HG02763 (cell line): Measurements from ENCODE around the gene BMP7.
"Not testable (repeated sequence)": the region's sequence is repeated elsewhere in the genome, so short reads cannot be mapped to it uniquely, and the experiment has no call there.

Source experiments
- ATAC-seq: cut with Tn5 transposase; IDR thresholded peaks from one replicate; pipeline ENCODE4 v1.9.1; 2021; ENCODE audit warnings: mild to moderate bottlenecking, moderate library complexity; ENCODE audit not compliant: unreplicated experiment

Gene BMP7

DNA sequence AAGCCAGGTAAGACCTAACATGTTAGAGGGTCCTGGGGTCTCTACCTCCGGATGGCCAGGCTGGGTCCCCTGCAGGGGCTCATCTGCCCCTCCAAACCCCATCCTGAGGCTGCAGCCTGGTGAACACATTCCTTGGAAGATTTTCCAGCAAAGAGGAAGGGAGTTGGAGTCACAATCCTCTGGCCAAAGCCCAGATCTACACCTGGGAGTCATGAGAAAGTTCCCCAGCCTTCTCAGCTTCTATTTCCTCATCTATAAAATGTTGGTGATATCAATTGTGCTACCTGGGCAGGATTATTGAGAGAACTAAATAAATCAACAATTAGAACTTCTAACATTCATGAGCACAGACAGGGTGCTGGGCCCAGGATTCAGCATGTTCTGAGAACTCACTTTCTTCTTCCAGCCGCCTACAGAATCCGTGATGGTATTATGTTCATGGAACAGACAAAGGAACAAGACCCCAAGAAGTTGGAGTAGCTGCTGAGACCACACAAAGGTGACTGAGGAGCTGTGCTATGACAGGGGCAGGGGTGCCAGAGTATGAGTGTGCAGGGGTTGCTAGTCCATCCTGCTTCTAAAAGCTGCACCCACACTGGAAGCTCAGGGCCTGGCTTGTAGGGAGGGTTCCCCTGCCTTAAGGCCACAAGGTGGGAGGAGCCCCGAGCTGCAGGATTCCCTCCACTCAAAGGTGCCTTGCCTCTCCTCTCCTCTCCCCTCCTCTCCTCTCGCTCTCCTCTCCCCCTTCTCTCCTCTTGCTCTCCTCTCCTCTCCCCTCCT lies 68.9 kb downstream of the BMP7 start:
- no peak for ATAC-seq

DNA sequence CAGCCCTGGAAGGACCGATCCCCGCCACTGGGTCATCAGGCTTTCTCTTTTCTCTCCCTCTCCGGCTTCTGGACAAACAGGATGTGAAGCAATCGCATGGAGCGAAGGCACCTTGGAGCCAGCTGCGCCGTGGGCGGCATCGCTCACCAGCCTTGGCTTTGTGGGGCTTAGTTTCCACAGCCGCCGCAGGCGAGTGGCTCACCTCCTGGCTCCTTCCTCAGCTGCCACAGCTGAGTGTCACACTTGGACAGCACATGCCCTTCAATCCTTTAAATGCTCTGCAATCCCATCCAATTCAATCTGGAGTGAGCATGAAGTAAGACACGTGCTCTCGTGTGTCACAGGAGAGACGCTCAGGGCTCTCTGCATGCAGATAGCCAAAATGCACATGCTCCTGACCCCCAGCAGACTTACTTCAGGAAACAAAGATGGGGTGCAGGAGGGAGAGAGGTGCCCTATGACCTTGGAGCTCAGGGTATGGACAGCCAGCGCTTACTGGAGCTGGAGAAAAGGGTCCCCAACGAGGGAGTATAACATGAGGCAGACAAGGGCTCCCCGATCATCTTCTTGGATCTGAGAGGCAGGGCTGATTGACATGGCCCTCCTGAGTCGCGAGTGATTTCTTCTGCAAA lies 70.9 kb downstream of the BMP7 start:
- ATAC-seq = no peak

DNA sequence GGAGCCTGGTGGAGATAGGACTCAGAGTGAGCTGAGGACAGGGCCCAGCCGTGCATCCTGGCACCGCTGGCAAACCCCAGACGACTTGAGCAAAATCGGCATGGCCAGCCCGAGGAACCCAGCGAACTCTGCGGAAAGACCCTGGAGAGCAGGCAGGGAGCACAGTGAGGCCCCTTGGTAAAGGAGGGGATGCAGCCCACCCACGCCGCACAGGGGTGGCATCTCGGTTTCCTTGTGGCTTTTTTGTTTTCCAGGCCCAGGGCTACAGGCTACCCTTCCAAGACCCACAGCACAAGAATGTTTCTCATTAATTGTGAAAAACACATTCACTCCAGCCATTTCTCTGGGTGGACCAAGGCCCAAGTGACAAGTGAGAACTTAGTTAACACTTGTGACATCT lies 71.4 kb downstream of the BMP7 start:
- ATAC-seq = no peak

DNA sequence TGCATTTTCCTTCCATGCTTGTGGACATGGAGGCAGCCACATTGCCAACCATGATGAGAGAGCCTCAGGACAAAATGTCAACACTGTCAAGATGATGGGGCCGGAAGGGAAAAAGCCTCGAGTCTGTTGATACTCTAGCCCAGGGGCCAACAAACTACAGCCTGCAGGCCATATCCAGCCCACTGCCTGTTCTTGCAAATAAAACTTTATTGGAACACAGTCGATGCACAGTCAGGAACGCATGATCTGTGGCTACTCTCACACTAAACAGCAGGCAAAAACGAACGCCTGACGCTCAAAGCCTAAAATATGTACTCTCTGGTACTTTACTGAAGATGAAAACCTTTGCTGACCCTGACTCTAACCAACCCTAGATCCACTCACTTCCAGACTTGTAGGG lies 72.3 kb downstream of the BMP7 start:
- ATAC-seq = no peak

DNA sequence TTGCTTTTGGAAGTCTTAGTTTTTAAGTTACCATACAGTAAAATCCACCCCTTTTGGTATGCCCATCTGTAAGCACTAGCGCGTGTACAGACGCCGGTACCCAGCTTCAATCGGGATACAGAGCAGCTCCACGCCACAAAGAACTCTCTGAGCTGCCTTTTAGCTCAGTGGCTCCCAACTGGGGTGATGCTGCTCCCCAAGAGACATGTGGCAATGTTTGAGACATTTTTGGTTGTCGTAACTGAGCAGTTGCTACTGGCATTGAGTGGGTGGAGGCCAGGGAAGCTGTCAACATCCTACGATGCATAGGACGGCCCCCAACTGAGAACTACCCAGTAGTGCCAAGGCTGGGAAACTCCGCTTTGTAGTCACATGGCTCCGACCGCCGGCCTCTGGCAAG lies 73.3 kb downstream of the BMP7 start:
- no peak for ATAC-seq

DNA sequence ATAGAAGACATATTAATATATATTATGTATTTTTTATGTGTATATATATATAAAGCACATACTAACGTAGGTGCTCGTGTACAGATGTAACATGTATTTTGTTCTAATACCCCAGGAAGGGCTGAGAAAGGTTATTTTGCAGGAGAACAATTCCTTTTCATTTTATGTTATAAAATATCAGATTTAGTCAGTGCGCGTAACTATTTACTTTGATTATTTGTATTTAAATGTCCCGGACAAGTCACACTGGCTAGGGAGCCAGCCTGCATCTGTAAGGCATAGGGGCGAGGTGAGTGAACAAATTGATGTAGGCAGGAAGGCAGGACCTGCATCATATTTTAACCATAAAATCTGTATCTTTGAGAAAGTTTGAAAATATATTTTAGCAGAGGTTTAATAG lies 74.1 kb downstream of the BMP7 start:
- ATAC-seq = no peak

DNA sequence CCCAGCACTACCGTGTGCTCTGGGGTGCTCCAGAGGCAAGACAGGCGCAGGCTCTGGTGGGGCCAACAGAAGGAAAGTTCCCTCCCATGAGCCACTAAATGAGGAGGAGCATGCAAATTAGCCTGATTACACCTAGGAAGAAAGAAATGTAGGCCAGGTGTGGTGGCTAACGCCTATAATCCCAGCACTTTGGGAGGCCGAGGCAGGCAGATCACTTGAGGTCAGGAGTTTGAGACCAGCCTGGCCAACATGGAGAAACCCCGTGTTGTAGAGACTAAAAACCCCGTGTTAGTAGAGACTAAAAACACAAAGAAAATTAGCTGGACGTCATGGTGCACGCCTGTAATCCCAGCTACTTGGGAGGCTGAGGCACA lies 75.2 kb downstream of the BMP7 start:
- ATAC-seq = not testable (repeated sequence)

DNA sequence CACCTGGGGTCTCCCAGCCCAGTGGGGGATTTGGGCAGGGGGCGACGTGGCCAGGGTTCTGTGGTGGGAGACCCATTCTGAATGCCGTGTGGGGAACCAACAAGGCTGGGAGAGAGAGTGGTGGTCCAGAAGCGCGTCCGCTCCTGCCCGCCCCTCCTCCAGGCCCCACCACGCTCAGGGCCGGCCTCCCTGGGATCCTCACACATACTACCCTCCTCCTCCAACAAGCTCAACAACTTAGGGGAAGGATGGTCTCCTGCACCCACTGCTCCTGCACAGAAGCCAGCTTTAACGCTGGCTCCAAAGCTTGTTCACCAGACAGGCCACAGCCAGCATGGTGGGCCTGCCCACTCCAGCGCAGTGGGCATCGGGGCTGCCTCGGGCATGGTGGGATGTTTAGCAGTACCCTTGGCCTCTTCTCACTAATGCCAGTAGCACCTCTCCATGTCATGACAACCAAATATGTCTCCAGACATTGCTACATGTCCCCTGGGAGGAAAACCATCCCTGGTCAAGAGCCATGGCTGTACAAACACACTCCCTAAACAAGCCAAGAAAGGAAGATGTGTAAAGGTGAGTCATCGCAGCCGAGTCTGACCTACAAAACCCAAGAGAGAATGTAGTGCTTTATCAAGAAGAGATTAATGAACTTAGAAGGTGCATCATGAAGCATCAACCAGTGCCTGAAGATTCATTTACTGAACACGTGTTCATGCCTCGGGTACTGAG lies 75.7 kb downstream of the BMP7 start:
- no peak for ATAC-seq

DNA sequence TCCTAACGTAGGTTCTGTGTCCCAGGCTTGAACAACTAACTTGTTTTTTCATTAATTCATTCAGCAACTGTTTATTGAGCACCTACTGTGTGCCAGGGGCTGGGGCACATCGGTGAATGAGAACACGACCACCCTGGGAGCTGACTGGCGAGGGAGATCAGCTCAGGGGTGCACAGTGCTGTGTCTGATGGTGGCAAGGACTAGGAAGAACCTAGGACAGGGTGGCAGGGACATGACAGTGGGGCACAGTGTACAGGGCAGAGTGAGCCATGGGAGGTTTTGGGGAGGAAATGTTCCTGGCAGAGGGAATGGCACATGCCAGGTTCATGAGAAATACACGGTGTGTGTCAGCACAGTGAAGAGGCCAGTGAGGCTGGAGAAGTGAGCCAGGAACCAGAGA lies 76.7 kb downstream of the BMP7 start:
- no peak for ATAC-seq

DNA sequence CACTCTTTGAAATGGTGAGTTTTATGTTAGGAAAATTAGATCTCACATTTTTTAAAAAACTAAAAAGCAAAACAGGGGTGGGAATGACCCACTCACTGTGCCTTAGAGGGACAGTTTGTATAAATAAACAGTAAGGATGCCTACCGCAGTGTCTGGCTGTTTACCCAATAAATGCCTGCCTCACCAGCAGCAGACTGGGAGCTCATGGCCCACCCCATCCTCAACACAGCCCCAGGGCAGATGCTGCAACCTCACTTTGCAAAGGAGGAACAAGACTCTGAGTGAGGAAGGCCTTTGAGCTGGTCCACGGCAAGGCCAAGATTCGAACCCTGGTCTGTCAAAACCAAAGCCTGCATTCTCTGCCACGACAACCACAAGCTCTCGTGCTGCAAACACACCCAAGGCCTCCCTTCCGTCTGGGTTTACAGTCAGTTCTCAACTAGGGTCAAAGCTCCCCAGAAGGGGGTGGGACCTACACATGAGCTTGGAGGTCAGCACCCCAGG lies 77.8 kb downstream of the BMP7 start:
- ATAC-seq = no peak

DNA sequence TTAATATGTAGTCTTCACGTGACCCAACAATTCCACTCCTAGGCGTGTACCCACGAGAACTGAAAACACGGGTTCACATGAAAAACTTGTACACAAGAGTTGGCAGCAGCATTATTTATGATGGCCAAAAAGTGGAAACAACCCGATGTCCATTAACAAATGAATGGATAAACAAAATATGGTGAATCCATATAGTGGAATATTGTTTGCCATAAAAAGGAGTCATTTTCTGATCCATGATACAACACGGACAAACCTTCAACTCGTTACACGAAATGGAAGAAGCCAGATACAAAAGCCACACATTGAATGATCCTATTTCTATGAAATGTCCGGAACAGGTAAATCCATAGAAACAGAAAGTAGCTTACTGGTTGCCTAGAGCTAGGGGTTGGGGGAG lies 78.4 kb downstream of the BMP7 start:
- ATAC-seq = no peak

DNA sequence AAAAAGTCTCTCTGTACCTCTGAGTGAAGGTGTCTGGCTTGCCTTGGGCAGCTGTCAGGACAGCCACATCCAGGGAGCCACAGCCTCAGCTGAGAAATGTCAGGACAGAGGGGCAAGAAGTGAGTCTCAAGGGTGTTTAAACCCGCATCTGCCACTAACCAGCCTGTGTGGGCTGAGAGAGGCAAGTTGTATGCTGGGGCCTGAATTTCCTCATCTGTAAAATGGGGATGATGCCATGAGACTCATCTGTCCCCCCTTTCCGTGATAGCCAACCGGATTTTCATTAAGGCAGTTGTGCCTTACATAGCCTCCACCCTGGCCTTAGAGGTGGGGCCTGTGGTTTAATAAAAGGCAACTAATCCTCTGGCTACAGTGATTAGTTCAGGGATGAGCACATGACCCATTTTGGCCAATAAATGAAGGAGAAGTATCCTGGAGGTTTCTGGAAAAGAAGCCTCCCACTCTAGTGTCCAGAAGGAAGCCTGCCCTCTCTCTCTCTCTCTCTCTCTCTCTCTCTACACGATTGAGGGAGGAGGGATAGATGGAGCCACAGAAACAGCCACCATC lies 79.3 kb downstream of the BMP7 start:
- no peak for ATAC-seq

DNA sequence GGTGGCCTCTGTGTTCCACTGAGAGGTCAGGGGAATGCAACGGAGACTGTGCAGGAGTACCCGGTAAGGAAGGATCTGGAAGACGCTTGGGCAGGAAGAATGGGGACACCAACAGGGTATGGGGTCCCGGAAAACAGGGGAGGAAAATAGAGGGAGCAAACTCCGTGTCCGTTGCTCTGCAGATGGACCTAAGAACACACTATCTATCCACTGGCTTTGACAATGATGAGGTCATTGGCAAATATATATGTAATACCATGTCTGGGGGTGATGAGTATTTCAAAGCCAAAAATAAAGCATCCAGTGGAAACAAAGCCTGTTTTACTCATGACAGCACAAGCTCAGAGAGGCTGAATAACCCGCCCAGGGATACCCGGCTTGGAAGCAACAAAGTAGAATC lies 80.2 kb downstream of the BMP7 start:
- no peak for ATAC-seq

DNA sequence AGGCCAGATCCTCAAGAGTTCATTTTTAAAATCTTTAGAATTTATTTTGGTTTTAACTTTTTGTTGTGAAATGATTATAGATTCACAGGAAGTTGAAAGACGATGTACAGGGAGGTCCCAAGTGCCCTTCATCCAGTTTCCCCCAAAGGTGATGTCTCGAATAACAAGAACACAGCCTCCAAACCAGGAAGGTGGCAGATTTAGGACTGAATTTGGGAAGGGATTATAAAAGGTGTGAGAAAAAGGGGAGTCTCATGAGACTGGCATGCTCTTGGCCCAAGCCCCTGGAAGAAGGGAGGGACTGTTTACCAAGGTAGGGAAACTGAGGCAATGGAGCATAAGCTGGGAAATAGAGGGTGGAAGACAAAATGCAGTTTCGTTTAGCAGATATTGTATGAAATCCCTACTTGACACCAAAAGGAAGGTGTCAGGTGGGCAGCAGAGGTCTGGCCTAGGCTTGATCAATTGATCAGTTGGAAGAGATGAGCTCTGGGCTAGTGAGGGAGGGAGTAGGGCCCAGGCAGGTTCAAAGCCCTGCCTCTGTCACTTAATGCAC lies 81.2 kb downstream of the BMP7 start:
- no peak for ATAC-seq

DNA sequence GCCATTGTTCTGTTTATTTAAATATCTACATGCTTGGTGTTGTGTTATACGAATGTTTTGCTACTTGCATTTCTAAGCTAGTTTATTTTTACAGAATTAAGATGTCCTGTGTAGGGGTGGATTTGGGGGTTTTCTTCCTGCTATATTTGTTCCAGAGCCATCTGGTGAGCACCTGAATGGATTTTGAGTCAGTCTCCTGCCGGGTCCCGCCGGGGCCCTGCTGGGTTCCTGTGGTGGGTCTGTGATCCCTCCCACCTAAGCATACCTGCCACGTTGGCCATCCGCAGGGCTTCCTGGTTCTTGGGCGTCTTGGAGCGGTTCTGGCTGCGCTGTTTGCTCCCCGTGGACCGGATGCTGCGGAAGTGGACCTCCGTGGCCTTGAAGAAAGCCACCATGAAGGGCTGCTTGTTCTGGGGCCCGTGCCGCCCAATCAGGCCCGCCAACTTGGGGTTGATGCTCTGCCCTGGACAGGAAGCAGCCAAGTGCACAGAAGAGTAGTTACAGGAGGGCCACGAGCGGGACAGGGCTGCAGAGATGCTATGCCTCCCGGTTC lies 82.9 kb downstream of the BMP7 start:
- ATAC-seq = no peak

DNA sequence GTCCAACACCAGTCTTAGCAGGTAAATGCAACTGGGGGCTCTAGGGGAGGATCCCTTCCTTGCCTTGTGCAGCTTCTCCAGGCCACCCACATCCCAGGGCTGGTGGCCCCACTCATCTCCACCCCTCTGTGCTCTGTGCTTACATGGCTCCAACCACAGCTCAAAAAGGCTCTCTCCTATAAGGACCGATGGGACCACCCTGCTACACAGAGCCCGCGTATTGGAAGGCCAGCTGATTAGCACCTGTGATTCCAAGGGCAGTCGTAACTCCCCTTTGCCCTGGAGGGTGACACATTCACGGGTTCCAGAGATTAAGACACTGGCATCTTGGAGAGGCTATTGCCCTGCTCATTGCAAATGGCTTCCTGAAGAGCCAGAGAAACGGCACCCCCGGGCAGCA lies 84.8 kb downstream of the BMP7 start:
- ATAC-seq = no peak

DNA sequence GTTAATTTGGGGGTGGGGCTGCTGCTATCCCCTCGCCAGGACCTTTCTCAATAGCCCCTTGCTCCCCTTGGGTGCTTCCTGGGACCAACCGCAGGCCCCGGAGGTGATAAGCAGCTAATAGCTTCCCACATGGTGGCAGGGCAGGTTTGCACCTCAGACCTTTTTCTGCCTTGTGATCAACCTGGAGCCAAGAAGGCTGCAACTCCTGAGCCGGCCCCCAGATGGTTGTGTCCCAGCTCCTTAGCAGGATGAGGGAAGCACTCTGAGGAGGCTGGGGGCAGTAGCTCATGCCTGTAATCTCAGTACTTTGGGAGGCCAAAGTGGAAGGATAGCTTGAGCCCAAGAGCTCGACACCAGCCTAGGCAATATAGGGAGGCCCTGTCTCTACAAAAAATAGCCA lies 85.5 kb downstream of the BMP7 start:
- no peak for ATAC-seq

DNA sequence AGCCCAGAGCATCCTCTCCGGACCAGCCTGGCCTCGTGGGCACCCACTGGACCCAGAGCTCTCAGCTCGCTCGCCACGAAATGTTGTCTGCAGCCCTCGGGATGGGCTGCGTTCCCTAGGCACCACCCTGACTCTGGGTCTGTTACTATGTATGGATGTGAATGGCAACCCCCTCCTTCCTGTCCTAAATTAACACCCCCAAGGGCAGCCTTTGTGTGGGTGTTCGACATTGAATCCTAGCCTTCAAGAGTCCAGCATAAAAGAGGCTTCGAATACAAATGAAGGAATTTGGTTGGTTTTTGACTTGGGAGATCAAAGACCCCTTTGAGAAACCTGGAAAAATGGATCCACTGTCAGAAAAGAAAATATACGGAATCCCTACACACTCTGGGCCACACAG lies 86.1 kb downstream of the BMP7 start:
- ATAC-seq = no peak

DNA sequence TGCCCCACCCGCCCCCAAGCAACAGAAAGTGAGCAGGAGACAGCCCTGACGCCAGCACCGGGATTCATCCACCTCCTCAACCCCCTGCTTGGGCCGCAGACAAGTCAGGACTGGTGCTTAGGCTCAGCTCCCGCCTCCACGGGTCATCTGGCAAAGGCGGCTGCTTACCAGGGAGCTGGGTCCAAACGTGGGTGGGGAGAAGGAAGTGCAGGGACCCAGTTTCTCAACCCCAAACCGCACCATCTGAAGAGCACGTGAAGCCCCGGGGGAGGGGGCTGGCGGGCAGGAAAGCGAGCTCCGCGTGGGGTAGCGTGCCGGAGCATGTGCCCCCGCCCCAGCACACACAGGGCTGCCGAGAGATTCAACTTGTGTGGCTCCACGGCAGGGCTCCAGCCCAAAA lies 87.2 kb downstream of the BMP7 start:
- ATAC-seq = no peak

DNA sequence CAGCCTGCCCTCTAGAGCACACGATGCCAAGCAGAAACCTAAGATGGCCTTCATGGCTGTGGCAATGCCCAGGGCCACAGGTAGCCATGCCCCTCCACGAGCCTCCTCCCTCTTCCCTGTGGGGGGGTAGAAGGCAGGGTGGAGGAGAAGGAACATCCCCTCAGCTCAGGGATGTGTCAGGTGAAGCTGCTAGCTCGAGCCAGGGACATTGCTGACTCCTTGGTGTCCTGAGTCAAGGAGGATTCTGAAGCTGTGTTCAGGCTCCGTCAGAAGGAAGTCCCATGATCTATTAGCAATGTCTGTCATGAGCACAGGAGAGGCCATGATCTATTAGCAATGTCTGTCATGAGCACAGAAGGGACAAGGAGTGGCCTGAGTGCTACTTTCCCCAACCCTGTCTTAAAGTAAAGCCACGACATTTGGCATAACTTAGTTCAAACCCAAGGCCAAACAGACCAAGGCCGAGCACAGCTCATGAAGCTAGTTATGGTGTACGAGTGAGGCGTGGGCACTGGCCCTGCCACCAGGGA lies 87.8 kb downstream of the BMP7 start:
- no peak for ATAC-seq
